ENCODE measurements around the gene ANKRD22.

DNA sequence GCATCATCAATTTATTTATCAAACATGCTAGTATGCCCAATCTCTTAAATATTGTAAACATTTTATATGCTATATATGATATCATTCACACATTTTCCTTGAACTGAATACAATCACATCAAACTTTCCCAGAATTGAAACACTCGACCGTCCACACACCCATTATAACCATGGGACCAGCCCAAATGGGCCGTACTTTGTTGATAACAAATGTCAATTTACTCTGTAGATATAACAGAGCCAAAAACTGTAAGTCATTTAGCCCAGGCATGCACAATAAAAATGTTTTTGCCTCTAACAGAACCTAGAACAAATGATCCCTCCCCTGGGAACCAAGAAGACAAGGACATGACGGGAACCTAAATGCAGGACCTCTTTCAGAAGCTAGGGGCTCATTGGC, 683 bp upstream of the ANKRD22 start:
- TF ChIP-seq, protein P1, sequence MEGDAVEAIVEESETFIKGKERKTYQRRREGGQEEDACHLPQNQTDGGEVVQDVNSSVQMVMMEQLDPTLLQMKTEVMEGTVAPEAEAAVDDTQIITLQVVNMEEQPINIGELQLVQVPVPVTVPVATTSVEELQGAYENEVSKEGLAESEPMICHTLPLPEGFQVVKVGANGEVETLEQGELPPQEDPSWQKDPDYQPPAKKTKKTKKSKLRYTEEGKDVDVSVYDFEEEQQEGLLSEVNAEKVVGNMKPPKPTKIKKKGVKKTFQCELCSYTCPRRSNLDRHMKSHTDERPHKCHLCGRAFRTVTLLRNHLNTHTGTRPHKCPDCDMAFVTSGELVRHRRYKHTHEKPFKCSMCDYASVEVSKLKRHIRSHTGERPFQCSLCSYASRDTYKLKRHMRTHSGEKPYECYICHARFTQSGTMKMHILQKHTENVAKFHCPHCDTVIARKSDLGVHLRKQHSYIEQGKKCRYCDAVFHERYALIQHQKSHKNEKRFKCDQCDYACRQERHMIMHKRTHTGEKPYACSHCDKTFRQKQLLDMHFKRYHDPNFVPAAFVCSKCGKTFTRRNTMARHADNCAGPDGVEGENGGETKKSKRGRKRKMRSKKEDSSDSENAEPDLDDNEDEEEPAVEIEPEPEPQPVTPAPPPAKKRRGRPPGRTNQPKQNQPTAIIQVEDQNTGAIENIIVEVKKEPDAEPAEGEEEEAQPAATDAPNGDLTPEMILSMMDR (optimal IDR thresholded peaks at IDR 0.05 in 1 of 3, IDR thresholded peaks at IDR 0.05 in 1 of 3, conservative IDR thresholded peaks at IDR 0.05 in 1 of 3; ENCODE audit: extremely low read depth in 1 of 3, insufficient read depth in 2 of 3, low read length in 3 of 3), result no peak
- TF ChIP-seq EZH2 (IDR thresholded peaks at IDR 0.05; ENCODE audit: low read length), result no peak

Data from keratinocyte (primary cell).